Liver (tissue), 9 donors: ENCODE results near the gene WNT4. TPM values are rescaled to one million over a fixed set of nuclear protein-coding genes. Genes with fewer than 3 reads are reported as not detected.

Experiments
- DNase-seq: peaks from one replicate; pipeline ENCODE4 v3.0.0-alpha.2; 2017; ENCODE audit warnings: low spot score
- H3K27ac ChIP-seq, 2 donors: one replicate each; pipeline ENCODE4 v1.7.0; 2013; ENCODE audit warnings: inconsistent platforms in 2 of 2, low read length in 2 of 2, control low read depth in 1 of 2, low read depth in 1 of 2, mild to moderate bottlenecking in 1 of 2
- H3K27me3 ChIP-seq, 4 donors: one replicate each; pipeline versions ENCODE4 v1.6.1 to v1.7.0; 2013; ENCODE audit warnings: low read length in 3 of 4, inconsistent platforms in 1 of 4, mild to moderate bottlenecking in 1 of 4, moderate library complexity in 1 of 4; ENCODE audit not compliant: control insufficient read depth in 4 of 4, insufficient read depth in 4 of 4
- H3K36me3 ChIP-seq, 4 donors: one replicate each; pipeline versions ENCODE4 v1.6.1 to v1.7.0; 2013; ENCODE audit warnings: low read length in 3 of 4, mild to moderate bottlenecking in 3 of 4, low read depth in 1 of 4, moderate library complexity in 1 of 4; ENCODE audit not compliant: control insufficient read depth in 4 of 4, insufficient read depth in 3 of 4
- H3K4me1 ChIP-seq, 4 donors: one replicate each; pipeline versions ENCODE4 v1.6.1 to v1.7.0; 2013; ENCODE audit warnings: low read length in 3 of 4, mild to moderate bottlenecking in 3 of 4, moderate library complexity in 1 of 4; ENCODE audit not compliant: control insufficient read depth in 4 of 4, insufficient read depth in 4 of 4
- H3K4me3 ChIP-seq, 3 donors: one replicate each; pipeline versions ENCODE4 v1.6.1 to v1.7.0; 2013; ENCODE audit warnings: low read length in 3 of 3, control low read depth in 1 of 3, low read depth in 1 of 3, mild to moderate bottlenecking in 1 of 3
- H3K9ac ChIP-seq, 2 donors: one replicate each; pipeline ENCODE4 v1.7.0; 2013; ENCODE audit warnings: low read length in 2 of 2, mild to moderate bottlenecking in 2 of 2, moderate library complexity in 2 of 2, control low read depth in 1 of 2, low read depth in 1 of 2
- H3K9me3 ChIP-seq, 4 donors: one replicate each; pipeline versions ENCODE4 v1.6.1 to v1.7.0; 2013; ENCODE audit warnings: low read length in 3 of 4; ENCODE audit not compliant: control insufficient read depth in 4 of 4
- EGR1 ChIP-seq, 2 donors: IDR thresholded peaks; 2 replicates each; pipeline ENCODE4 v1.6.1; 2016 to 2018; ENCODE audit warnings: antibody characterized with exemption in 2 of 2, low read depth in 2 of 2
- FOXA1 ChIP-seq: IDR thresholded peaks from 2 replicates; pipeline ENCODE4 v1.6.1; 2016; ENCODE audit warnings: antibody characterized with exemption
- FOXA2 ChIP-seq: IDR thresholded peaks from 2 replicates; pipeline ENCODE4 v1.6.1; 2016; ENCODE audit warnings: antibody characterized with exemption
- GABPA ChIP-seq, 2 donors: IDR thresholded peaks in 1 of 2; conservative IDR thresholded peaks in 1 of 2; 2 replicates each; pipeline ENCODE4 v1.6.1; 2016; ENCODE audit warnings: antibody characterized with exemption in 2 of 2, mild to moderate bottlenecking in 1 of 2, moderate library complexity in 1 of 2
- HNF4A ChIP-seq, 2 donors: conservative IDR thresholded peaks; 2 replicates each; pipeline ENCODE4 v1.6.1; 2016; ENCODE audit warnings: antibody characterized with exemption in 2 of 2, mild to moderate bottlenecking in 2 of 2
- HNF4G ChIP-seq: IDR thresholded peaks from 2 replicates; pipeline ENCODE4 v1.6.1; 2016; ENCODE audit warnings: antibody characterized with exemption
- JUND ChIP-seq, 2 donors: IDR thresholded peaks; 2 replicates each; pipeline ENCODE4 v1.6.1; 2016; ENCODE audit warnings: antibody characterized with exemption in 2 of 2
- MAX ChIP-seq: IDR thresholded peaks from 2 replicates; pipeline ENCODE4 v1.6.1; 2016; ENCODE audit warnings: antibody characterized with exemption
- NR2F2 ChIP-seq: IDR thresholded peaks from 2 replicates; pipeline ENCODE4 v1.6.1; 2016; ENCODE audit warnings: antibody characterized with exemption
- RAD21 ChIP-seq, 2 donors: IDR thresholded peaks; 2 replicates each; pipeline ENCODE4 v1.6.1; 2016; ENCODE audit warnings: antibody characterized with exemption in 2 of 2, mild to moderate bottlenecking in 2 of 2
- REST ChIP-seq: IDR thresholded peaks from 2 replicates; pipeline ENCODE4 v1.6.1; 2016; ENCODE audit warnings: antibody characterized with exemption, mild to moderate bottlenecking
- RXRA ChIP-seq, 2 donors: IDR thresholded peaks; 2 replicates each; pipeline ENCODE4 v1.6.1; 2017 to 2018; ENCODE audit warnings: antibody characterized with exemption in 2 of 2, mild to moderate bottlenecking in 1 of 2
- SP1 ChIP-seq: IDR thresholded peaks from 2 replicates; pipeline ENCODE4 v1.6.1; 2018; ENCODE audit warnings: antibody characterized with exemption, mild to moderate bottlenecking
- TAF1 ChIP-seq: conservative IDR thresholded peaks from 2 replicates; pipeline ENCODE4 v1.6.1; 2016; ENCODE audit warnings: antibody characterized with exemption, mild to moderate bottlenecking
- YY1 ChIP-seq: IDR thresholded peaks from 2 replicates; pipeline ENCODE4 v1.6.1; 2016; ENCODE audit warnings: antibody characterized with exemption, mild to moderate bottlenecking
- ZBTB33 ChIP-seq: IDR thresholded peaks from 2 replicates; pipeline ENCODE4 v1.6.1; 2016; ENCODE audit warnings: antibody characterized with exemption
- WGBS: extraction: QIAGEN DNeasy Blood & Tissue Kit; methylation state at CpG from one replicate; pipeline ENCODE4 v1.1.7; 2013; 5-methylcytosine and 5-hydroxymethylcytosine counted together
- polyA plus RNA-seq, 2 donors: library from polyadenylated mRNA; stranded (reverse) in 1 of 2; unstranded in 1 of 2; fragments of 200-250 nt in 1 of 2; fragments of >200 nt in 1 of 2; fragmentation: Nextera tagmentation in 1 of 2; extraction: Ambion mirVana in 1 of 2; gene quantifications; one replicate each; pipeline versions ENCODE4 v1.2.1 to v1.2.3, GENCODE V29; 2013 to 2015
- total RNA-seq, 2 donors: library from RNA; depleted of rRNA; stranded (reverse); fragments of >200 nt; gene quantifications; one replicate each; pipeline ENCODE4 v1.2.3, GENCODE V29; 2014
- TF ChIP-seq, protein P1 (sequence below): IDR thresholded peaks from 2 replicates; pipeline ENCODE4 v1.6.1; 2016; ENCODE audit warnings: antibody characterized with exemption
- TF ChIP-seq, protein P2 (sequence below): fragments of 150-350 bp; IDR thresholded peaks from 2 replicates; pipeline ENCODE4 v1.5.1; 2017; ENCODE audit warnings: improper control_type of control experiment, low read depth, low read length; ENCODE audit not compliant: missing input control
- donor health status: healthy.
- donor health status: healthy.
- donor health status: healthy.
- donor health status: healthy.
- donor health status: healthy.

WNT4 gene
- total and polyA plus RNA-seq, 4 donors: under 0.01 to 0.09 TPM; not detected in 2

GRCh38 chr1:22089787-22090186 lies 53.1 kb downstream of the WNT4 start (continued):
- TF ChIP-seq FOXA2 (no peak), MAX (no peak), YY1 (no peak)

- TF ChIP-seq SP1 (no peak), RAD21 (IDR thresholded peaks at IDR 0.05) (no peak), YY1 (no peak), HNF4G (no peak), FOXA1 (no peak), EGR1 (IDR thresholded peaks at IDR 0.05; ENCODE audit: low read depth in 2 of 2) (no peak), FOXA2 (no peak), REST (no peak), ZBTB33 (no peak), HNF4A (conservative IDR thresholded peaks at IDR 0.05) (no peak), JUND (IDR thresholded peaks at IDR 0.05) (no peak), MAX (no peak), GABPA (IDR thresholded peaks at IDR 0.05 in 1 of 2, conservative IDR thresholded peaks at IDR 0.05 in 1 of 2) (no peak), TAF1 (no peak), RXRA (IDR thresholded peaks at IDR 0.05) (no peak), NR2F2 (no peak)
- TF ChIP-seq, protein P1, sequence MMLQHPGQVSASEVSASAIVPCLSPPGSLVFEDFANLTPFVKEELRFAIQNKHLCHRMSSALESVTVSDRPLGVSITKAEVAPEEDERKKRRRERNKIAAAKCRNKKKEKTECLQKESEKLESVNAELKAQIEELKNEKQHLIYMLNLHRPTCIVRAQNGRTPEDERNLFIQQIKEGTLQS: no peak
- TF ChIP-seq, protein P2, sequence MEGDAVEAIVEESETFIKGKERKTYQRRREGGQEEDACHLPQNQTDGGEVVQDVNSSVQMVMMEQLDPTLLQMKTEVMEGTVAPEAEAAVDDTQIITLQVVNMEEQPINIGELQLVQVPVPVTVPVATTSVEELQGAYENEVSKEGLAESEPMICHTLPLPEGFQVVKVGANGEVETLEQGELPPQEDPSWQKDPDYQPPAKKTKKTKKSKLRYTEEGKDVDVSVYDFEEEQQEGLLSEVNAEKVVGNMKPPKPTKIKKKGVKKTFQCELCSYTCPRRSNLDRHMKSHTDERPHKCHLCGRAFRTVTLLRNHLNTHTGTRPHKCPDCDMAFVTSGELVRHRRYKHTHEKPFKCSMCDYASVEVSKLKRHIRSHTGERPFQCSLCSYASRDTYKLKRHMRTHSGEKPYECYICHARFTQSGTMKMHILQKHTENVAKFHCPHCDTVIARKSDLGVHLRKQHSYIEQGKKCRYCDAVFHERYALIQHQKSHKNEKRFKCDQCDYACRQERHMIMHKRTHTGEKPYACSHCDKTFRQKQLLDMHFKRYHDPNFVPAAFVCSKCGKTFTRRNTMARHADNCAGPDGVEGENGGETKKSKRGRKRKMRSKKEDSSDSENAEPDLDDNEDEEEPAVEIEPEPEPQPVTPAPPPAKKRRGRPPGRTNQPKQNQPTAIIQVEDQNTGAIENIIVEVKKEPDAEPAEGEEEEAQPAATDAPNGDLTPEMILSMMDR: no peak
Observed at GRCh38 chr1:22089134-22089571, 53.7 kb downstream of the WNT4 start.

More at GRCh38 chr1:22089134-22089571, 53.7 kb downstream of the WNT4 start:
- H3K27me3 ChIP-seq: no peaks in the 10 kb centered on the region
- H3K4me3 ChIP-seq: no peak overlapping the region
- H3K27ac ChIP-seq: no peak overlapping the region
- peaks cover 9 to 25% (median 22%) of the 10 kb centered on the region in 4 donors for H3K36me3 ChIP-seq
- no peak overlapping the region for H3K9ac ChIP-seq
- no peaks in the 10 kb centered on the region for H3K9me3 ChIP-seq
- H3K4me1 ChIP-seq: peaks cover 0 to 4% (median 1%) of the 10 kb centered on the region in 4 donors
- WGBS: 64% methylated on average over 3 of the region's 3 CpGs
- DNase-seq: no peak
